GM19372 (cell line): ENCODE data around the gene TEX35.

ENCODE experiments used
- ATAC-seq: cut with Tn5 transposase; IDR thresholded peaks from one replicate; pipeline ENCODE4 v1.9.1; 2021; ENCODE audit warnings: mild to moderate bottlenecking, low read depth, moderate library complexity; ENCODE audit not compliant: unreplicated experiment

TEX35 gene

DNA sequence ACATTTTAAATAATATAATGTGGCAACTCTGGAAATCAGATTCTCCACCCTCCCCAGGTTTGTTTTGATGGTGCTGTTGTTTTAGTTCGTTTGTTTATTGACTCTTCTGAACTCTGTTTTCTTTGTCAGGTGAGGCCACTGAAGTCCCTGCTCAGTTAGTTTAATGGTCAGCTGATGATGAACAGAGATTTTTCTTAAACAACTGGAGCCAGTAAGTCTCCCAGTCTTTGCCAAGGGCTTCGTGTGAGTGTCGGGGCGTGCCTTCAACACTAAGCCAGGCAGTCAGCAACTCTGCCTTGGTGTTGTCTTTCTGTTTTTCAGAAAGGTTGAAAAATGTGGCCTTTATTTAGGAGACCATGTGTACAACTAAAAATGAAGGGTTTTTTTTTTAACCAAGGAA is 58.9 kb downstream of the TEX35 start:
- no peak for ATAC-seq
